Sigmoid colon (tissue), 7 donors: ENCODE measurements around the gene AFTPH. TPM values are rescaled to one million over a fixed set of nuclear protein-coding genes. Genes with fewer than 3 reads are reported as not detected.

Source experiments
- DNase-seq: peaks from one replicate; pipeline ENCODE4 v3.0.0-alpha.2; 2019
- H3K27ac ChIP-seq, 4 donors: fragments of 200-600 bp; sonication (generic); one replicate each; pipeline ENCODE4 v1.5.1; 2016 to 2019; ENCODE audit warnings: mild to moderate bottlenecking in 1 of 4
- H3K27me3 ChIP-seq, 3 donors: fragments of 200-600 bp; sonication (generic); one replicate each; pipeline ENCODE4 v1.5.1; 2019; ENCODE audit warnings: mild to moderate bottlenecking in 1 of 3
- H3K36me3 ChIP-seq, 4 donors: fragments of 200-600 bp; sonication (generic); one replicate each; pipeline ENCODE4 v1.5.1; 2016 to 2019
- H3K4me1 ChIP-seq, 4 donors: fragments of 200-600 bp; sonication (generic); one replicate each; pipeline ENCODE4 v1.5.1; 2017 to 2019
- H3K4me3 ChIP-seq, 4 donors: fragments of 200-600 bp; sonication (generic); one replicate each; pipeline ENCODE4 v1.5.1; 2017 to 2019; ENCODE audit warnings: mild to moderate bottlenecking in 2 of 4, moderate library complexity in 1 of 4
- H3K9me3 ChIP-seq, 4 donors: fragments of 200-600 bp in 3 of 4; sonication (generic) in 3 of 4; one replicate each; pipeline versions ENCODE4 v1.5.1 to v1.6.1; 2013 to 2019
- EP300 ChIP-seq, 4 donors: sonication (generic); formaldehyde crosslinking; IDR thresholded peaks; one replicate each; pipeline ENCODE4 v1.6.1; 2017; ENCODE audit warnings: antibody characterized with exemption in 4 of 4
- POLR2A ChIP-seq, 2 donors: fragments of 450-650 bp; IDR thresholded peaks; one replicate each; pipeline ENCODE4 v1.6.1; 2016; ENCODE audit warnings: antibody characterized with exemption in 2 of 2, mild to moderate bottlenecking in 2 of 2, moderate library complexity in 2 of 2
- POLR2AphosphoS5 ChIP-seq, 4 donors: sonication (generic); formaldehyde crosslinking; IDR thresholded peaks; one replicate each; pipeline ENCODE4 v1.6.1; 2017; ENCODE audit warnings: antibody characterized with exemption in 4 of 4
- WGBS, 2 donors: extraction: QIAGEN DNeasy Blood & Tissue Kit; methylation state at CpG; one replicate each; pipeline ENCODE4 v1.1.7; 2013; 5-methylcytosine and 5-hydroxymethylcytosine counted together
- intact Hi-C: fragments of 100-400 bp; cut with DNase I; formaldehyde crosslinking; loops from one replicate; pipeline ENCODE4 v1.15.1; 2023
- polyA plus RNA-seq, 3 donors: library from polyadenylated mRNA; stranded (reverse); fragments of 200-250 nt; gene quantifications; one replicate each; pipeline ENCODE4 v1.2.3, GENCODE V29; 2013
- total RNA-seq, 4 donors: library from RNA; depleted of rRNA; stranded (reverse); fragments of >200 nt; gene quantifications; one replicate each; pipeline ENCODE4 v1.1.0, GENCODE V29; 2016
- TF ChIP-seq, protein P1 (sequence below), 4 experiments: fragments of 450-650 bp in 3 of 4; fragments of 200-600 bp in 1 of 4; IDR thresholded peaks; one replicate each; pipeline ENCODE4 v1.5.1; 2016 to 2019; ENCODE audit warnings: antibody characterized with exemption in 4 of 4, mild to moderate bottlenecking in 3 of 4, moderate library complexity in 2 of 4
- donor health status: healthy with polysubstance abuse.
- donor health status: Bipolar disorder and iron deficiency.
- donor health status: healthy.

AFTPH gene
- total and polyA plus RNA-seq, 7 donors: 35.7 to 60.1 (median 43.5) TPM

DNA sequence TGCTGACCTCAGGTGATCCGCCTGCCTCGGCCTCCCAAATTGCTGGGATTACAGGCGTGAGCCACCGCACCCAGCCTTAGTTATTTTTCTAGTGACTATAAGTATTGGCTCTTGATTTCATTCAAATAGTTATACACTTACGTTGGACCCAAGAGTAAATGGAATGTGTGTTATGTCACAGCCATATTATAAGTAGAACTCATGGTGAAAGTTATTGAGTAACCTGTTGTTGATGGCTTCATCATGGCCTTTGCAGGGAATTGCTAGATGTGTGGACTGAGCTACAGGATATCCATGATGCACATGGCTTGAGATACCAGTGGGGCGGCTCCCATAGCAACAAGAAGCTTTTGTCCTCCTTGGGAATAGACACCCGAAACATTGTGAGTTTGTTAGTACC, 44.7 kb downstream of the AFTPH start:
- H3K4me1 ChIP-seq: peaks cover 0 to 4% (median 0%) of the 10 kb centered on the region in 4 donors
- H3K4me3 ChIP-seq: no peak overlapping the region
- DNase-seq: no peak
- 96 to 97% methylated on average over 7 of the region's 7 CpGs for WGBS, 2 donors
- TF ChIP-seq POLR2A (IDR thresholded peaks at IDR 0.05): no peak
- no peak for TF ChIP-seq POLR2AphosphoS5 (IDR thresholded peaks at IDR 0.05)
- TF ChIP-seq, protein P1, sequence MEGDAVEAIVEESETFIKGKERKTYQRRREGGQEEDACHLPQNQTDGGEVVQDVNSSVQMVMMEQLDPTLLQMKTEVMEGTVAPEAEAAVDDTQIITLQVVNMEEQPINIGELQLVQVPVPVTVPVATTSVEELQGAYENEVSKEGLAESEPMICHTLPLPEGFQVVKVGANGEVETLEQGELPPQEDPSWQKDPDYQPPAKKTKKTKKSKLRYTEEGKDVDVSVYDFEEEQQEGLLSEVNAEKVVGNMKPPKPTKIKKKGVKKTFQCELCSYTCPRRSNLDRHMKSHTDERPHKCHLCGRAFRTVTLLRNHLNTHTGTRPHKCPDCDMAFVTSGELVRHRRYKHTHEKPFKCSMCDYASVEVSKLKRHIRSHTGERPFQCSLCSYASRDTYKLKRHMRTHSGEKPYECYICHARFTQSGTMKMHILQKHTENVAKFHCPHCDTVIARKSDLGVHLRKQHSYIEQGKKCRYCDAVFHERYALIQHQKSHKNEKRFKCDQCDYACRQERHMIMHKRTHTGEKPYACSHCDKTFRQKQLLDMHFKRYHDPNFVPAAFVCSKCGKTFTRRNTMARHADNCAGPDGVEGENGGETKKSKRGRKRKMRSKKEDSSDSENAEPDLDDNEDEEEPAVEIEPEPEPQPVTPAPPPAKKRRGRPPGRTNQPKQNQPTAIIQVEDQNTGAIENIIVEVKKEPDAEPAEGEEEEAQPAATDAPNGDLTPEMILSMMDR (IDR thresholded peaks at IDR 0.05): no peak
- TF ChIP-seq EP300 (IDR thresholded peaks at IDR 0.05): no peak
- H3K36me3 ChIP-seq: peaks cover 0 to 55% (median 6%) of the 10 kb centered on the region in 4 donors
- H3K27ac ChIP-seq: no peak overlapping the region
- H3K27me3 ChIP-seq: no peaks in the 10 kb centered on the region
- no peaks in the 10 kb centered on the region for H3K9me3 ChIP-seq
- intact Hi-C loops: no loop called here

DNA sequence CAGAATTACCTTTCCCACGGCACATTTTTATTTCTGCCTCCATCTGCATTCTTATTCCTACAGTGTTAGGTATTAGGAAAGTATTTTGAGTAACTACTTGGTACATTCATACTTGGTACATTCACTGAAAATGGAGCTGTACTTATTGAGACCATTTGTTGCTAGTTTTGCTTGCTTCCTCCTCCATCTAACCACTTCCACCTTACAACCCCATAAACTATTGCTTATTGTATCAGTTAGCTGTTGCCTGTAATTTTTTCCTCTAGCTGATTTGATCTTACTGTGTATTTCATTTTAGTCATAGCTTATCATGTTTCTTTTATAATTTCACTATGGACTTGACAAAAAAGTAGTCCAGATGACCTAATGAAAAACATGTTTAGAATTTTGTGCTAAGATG, 50.7 kb downstream of the AFTPH start:
- Histone ChIP-seq H3K4me3 (no peak overlapping the region), H3K36me3 (peaks cover 0 to 83% (median 11%) of the 10 kb centered on the region in 4 donors), H3K27me3 (no peaks in the 10 kb centered on the region), H3K4me1 (no peaks in the 10 kb centered on the region), H3K27ac (no peak overlapping the region), H3K9me3 (no peaks in the 10 kb centered on the region)
- 83 to 89% methylated on average over 1 of the region's 1 CpG for WGBS, 2 donors
- DNase-seq: no peak
- intact Hi-C loops: no loop called here
- no peak for TF ChIP-seq POLR2A (IDR thresholded peaks at IDR 0.05)
- TF ChIP-seq, protein P1 (IDR thresholded peaks at IDR 0.05): no peak
- TF ChIP-seq POLR2AphosphoS5 (IDR thresholded peaks at IDR 0.05): no peak
- TF ChIP-seq EP300 (IDR thresholded peaks at IDR 0.05): no peak

DNA sequence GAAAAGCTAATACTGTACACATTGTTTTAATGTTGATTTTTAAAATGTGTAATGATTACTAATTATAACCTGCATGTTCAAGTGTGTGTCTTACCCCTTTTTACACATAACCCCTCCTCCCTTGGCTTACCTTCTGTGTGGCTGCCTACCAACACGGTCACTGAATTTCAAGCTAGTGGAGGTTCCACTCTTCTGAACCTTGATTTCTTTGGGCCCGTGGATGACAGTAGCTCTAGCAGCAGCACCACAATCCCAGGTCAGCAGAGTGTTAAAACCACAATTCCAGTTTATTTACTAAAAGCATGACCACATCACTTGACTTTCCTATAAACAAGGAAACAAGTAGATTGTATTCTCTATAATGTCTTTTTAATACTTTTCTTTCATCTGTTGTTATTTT, 56.9 kb downstream of the AFTPH start:
- H3K4me3 ChIP-seq: no peak overlapping the region
- no peak overlapping the region for H3K27ac ChIP-seq
- WGBS, 2 donors: 91 to 92% methylated on average over 2 of the region's 2 CpGs
- intact Hi-C loops: no loop called here
- no peaks in the 10 kb centered on the region for H3K4me1 ChIP-seq
- no peaks in the 10 kb centered on the region for H3K27me3 ChIP-seq
- peaks cover 0 to 66% (median 6%) of the 10 kb centered on the region in 4 donors for H3K36me3 ChIP-seq
- no peaks in the 10 kb centered on the region for H3K9me3 ChIP-seq
- DNase-seq: no peak
- TF ChIP-seq, protein P1 (IDR thresholded peaks at IDR 0.05): no peak
- TF ChIP-seq POLR2A (IDR thresholded peaks at IDR 0.05) (no peak), POLR2AphosphoS5 (IDR thresholded peaks at IDR 0.05) (no peak), EP300 (IDR thresholded peaks at IDR 0.05) (no peak)

DNA sequence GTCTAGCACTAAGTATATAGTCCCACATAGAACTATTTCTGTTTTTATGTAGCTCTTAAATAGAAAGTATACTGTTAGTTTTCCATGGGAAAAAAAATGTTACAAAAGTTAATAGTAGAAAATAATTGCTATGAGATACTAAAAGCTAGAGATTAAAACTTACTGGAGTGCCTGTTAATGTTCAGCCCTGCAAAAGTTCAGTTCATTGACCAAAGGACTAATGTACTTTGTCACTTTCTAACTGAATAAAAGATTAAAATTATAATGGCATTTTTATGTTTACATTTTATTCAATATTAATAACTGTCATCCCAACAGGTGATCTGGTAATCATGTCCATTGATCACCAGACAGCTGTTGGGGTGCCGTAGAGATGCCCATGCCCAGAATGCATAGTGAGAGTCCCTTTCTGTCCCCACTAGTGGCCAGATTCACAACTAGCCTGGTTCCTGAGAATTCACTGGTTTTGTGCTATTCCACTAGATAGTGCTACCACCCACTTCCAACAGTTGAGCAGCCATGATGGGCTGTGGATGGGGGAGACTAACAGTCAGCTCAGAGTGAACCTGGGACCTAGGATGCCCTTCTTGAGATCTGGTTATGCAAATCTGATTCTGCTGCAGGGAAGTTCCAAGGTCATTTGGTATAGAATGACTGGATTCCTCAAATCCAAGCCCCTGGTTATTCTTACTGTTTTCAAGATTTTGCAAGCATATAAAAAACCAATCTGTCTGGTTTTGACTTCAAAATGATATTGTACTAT, 57.8 kb downstream of the AFTPH start:
- H3K9me3 ChIP-seq: no peaks in the 10 kb centered on the region
- H3K36me3 ChIP-seq: peaks cover 0 to 60% (median 9%) of the 10 kb centered on the region in 4 donors
- intact Hi-C loops: no loop called here
- 91 to 95% methylated on average over 1 of the region's 1 CpG for WGBS, 2 donors
- DNase-seq: no peak
- H3K4me1 ChIP-seq: peaks cover 0 to 1% (median 0%) of the 10 kb centered on the region in 4 donors
- H3K4me3 ChIP-seq: no peak overlapping the region
- no peak for TF ChIP-seq POLR2AphosphoS5 (IDR thresholded peaks at IDR 0.05)
- no peaks in the 10 kb centered on the region for H3K27me3 ChIP-seq
- H3K27ac ChIP-seq: no peak overlapping the region

DNA sequence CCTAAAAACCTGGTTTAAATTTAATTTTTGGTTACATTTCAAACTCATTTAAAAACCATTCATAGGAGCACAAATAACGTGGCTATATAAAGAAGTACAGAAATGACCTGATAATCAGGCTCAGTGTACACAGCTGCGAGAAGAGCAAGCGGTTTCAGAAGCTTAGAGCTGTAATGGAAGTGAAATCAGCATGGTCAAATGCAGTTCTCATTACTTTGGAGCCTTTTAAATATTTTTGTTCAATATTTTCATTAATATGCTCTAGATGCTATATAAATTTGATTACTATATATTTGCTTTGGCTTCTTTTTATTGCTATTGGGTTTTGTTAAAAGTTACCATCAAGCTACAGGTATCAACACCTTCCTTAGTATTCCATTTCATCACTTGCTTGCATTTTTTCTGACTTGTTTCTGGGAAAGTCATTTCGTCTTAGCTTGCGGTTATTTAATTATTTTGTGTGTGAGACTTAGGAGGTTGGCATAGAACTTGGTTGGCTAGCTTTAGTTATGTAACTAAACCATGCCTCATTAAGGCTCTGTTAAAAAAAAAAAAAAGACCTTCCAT, 58.7 kb downstream of the AFTPH start:
- Histone ChIP-seq H3K4me3 (no peak overlapping the region), H3K4me1 (peaks cover 0 to 6% (median 2%) of the 10 kb centered on the region in 4 donors), H3K27me3 (no peaks in the 10 kb centered on the region), H3K36me3 (peaks cover 0 to 52% (median 8%) of the 10 kb centered on the region in 4 donors), H3K9me3 (no peaks in the 10 kb centered on the region), H3K27ac (no peak overlapping the region)
- TF ChIP-seq POLR2AphosphoS5 (IDR thresholded peaks at IDR 0.05) (no peak), EP300 (IDR thresholded peaks at IDR 0.05) (no peak), POLR2A (IDR thresholded peaks at IDR 0.05) (no peak)
- TF ChIP-seq, protein P1 (IDR thresholded peaks at IDR 0.05): no peak
- intact Hi-C loops: no loop called here
- DNase-seq: no peak
- 66 to 80% methylated on average over 5 of the region's 5 CpGs for WGBS, 2 donors
